A673 (cell line): Measurements from ENCODE around the gene CLIC4. TPM values are rescaled to one million over a fixed set of nuclear protein-coding genes. Genes with fewer than 3 reads are reported as not detected.

ENCODE experiments used
- BruUV-seq: library from RNA; stranded (reverse); fragments of 400-500 nt; replicated peaks from 2 replicates; lab custom pipeline; 2021; lab: Mats Ljungman, UMichigan
- CTCF ChIA-PET: fragments of 300-600 bp; sonication (Branson Sonifier 250); formaldehyde crosslinking; loops from one replicate; lab custom pipeline; 2022; ENCODE audit warnings: antibody characterized with exemption; lab: Charles Lee
- POLR2A ChIA-PET: fragments of 300-600 bp; sonication (Branson Sonifier 250); formaldehyde crosslinking; loops from one replicate; lab custom pipeline; 2022; ENCODE audit warnings: antibody characterized with exemption; ENCODE audit not compliant: low non-redundant PET; lab: Charles Lee
- DNase-seq: peaks from one replicate; pipeline ENCODE4 v3.0.0-alpha.2; 2015; ENCODE audit warnings: low spot score
- H3K27ac ChIP-seq: fragments of 200-600 bp; sonication (generic); 2 replicates; pipeline ENCODE4 v1.5.1; 2016; ENCODE audit warnings: mixed run types, low read depth, mild to moderate bottlenecking, mixed read lengths, antibody characterized with exemption, low read length; ENCODE audit not compliant: poor library complexity, severe bottlenecking
- H3K27me3 ChIP-seq: fragments of 200-600 bp; sonication (generic); replicated peaks from 2 replicates; pipeline ENCODE4 v1.6.1; 2017; ENCODE audit warnings: mixed run types, low read depth, mild to moderate bottlenecking, mixed read lengths, antibody characterized with exemption, low read length; ENCODE audit not compliant: insufficient read depth, poor library complexity
- H3K36me3 ChIP-seq: fragments of 200-600 bp; sonication (generic); 2 replicates; pipeline ENCODE4 v1.6.1; 2016; ENCODE audit warnings: mixed run types, mild to moderate bottlenecking, mixed read lengths, antibody characterized with exemption, low read length; ENCODE audit not compliant: insufficient read depth, poor library complexity, severe bottlenecking
- H3K4me1 ChIP-seq: fragments of 200-600 bp; sonication (generic); 2 replicates; pipeline ENCODE4 v1.6.1; 2017; ENCODE audit warnings: mixed run types, mild to moderate bottlenecking, mixed read lengths, antibody characterized with exemption, low read length; ENCODE audit not compliant: insufficient read depth, poor library complexity, severe bottlenecking
- H3K4me3 ChIP-seq: fragments of 200-600 bp; sonication (generic); 2 replicates; pipeline ENCODE4 v1.5.1; 2016; ENCODE audit warnings: low read depth, mixed run types, mild to moderate bottlenecking, mixed read lengths, low read length; ENCODE audit not compliant: poor library complexity, severe bottlenecking
- H3K9me3 ChIP-seq: fragments of 200-600 bp; sonication (generic); 2 replicates; pipeline ENCODE4 v1.6.1; 2016; ENCODE audit warnings: mixed run types, low read depth, mild to moderate bottlenecking, mixed read lengths, antibody characterized with exemption, low read length; ENCODE audit not compliant: poor library complexity, severe bottlenecking
- EZH2 ChIP-seq: fragments of 200-600 bp; sonication (generic); IDR thresholded peaks from 2 replicates; pipeline ENCODE4 v1.6.1; 2017; ENCODE audit warnings: borderline replicate concordance, low read depth, mild to moderate bottlenecking, mixed read lengths, antibody characterized with exemption, low read length; ENCODE audit not compliant: poor library complexity, severe bottlenecking
- intact Hi-C: fragments of 100-400 bp; cut with micrococcal nuclease; formaldehyde crosslinking; loops from one replicate; pipeline ENCODE4 v1.10.0; 2022; ENCODE audit not compliant: unreplicated experiment
- total RNA-seq: library from RNA; stranded (reverse); gene quantifications from 2 replicates; pipeline ENCODE4 v1.2.3, GENCODE V29; 2021
- TF ChIP-seq, protein P1 (sequence below): fragments of 300-800, 200-600 bp; sonication (generic); conservative IDR thresholded peaks from 2 replicates; pipeline ENCODE4 v1.5.1; 2017; ENCODE audit warnings: low read depth, mild to moderate bottlenecking, antibody characterized with exemption, low read length, moderate library complexity, mixed read lengths

The CLIC4 gene
- total RNA-seq, 1 experiment from 2014 or later = 207 TPM

DNA sequence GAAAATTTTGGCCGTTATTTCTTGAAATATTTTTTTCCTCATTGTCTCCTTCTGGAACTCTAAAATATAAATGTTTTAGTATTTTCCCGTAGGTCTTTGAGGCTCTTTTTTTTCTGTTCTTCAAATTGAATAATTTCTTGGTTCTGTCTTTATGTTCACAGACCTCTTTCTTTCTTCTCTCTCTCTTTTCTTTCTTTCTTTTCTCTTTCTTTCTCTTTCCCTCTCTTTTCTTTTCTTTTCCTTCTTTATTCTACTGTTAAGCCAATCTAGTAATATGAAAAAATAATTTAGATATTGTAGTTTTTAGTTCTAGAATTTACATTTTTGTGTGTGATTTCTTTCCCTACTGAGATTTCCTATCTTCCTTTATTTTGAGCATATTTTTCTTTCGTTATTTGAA lies 30.1 kb downstream of the CLIC4 start:
- no peaks in the 10 kb centered on the region for H3K9me3 ChIP-seq
- no peak for TF ChIP-seq EZH2
- TF ChIP-seq, protein P1, sequence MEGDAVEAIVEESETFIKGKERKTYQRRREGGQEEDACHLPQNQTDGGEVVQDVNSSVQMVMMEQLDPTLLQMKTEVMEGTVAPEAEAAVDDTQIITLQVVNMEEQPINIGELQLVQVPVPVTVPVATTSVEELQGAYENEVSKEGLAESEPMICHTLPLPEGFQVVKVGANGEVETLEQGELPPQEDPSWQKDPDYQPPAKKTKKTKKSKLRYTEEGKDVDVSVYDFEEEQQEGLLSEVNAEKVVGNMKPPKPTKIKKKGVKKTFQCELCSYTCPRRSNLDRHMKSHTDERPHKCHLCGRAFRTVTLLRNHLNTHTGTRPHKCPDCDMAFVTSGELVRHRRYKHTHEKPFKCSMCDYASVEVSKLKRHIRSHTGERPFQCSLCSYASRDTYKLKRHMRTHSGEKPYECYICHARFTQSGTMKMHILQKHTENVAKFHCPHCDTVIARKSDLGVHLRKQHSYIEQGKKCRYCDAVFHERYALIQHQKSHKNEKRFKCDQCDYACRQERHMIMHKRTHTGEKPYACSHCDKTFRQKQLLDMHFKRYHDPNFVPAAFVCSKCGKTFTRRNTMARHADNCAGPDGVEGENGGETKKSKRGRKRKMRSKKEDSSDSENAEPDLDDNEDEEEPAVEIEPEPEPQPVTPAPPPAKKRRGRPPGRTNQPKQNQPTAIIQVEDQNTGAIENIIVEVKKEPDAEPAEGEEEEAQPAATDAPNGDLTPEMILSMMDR = no peak
- intact Hi-C loops = no loop called here
- H3K36me3 ChIP-seq = no peaks in the 10 kb centered on the region
- no peak for DNase-seq
- BruUV-seq = no TSS peak
- peaks cover 63% of the 10 kb centered on the region for H3K4me1 ChIP-seq
- CTCF ChIA-PET = interaction anchor here (0.9 kb wide), 1 partner anchor 87 kb away, joined by 4 read pairs; no protein-coding TSS in a partner anchor
- no peaks in the 10 kb centered on the region for H3K27me3 ChIP-seq
- H3K4me3 ChIP-seq = no peak overlapping the region
- H3K27ac ChIP-seq = no peak overlapping the region
- POLR2A ChIA-PET = no interaction called here

DNA sequence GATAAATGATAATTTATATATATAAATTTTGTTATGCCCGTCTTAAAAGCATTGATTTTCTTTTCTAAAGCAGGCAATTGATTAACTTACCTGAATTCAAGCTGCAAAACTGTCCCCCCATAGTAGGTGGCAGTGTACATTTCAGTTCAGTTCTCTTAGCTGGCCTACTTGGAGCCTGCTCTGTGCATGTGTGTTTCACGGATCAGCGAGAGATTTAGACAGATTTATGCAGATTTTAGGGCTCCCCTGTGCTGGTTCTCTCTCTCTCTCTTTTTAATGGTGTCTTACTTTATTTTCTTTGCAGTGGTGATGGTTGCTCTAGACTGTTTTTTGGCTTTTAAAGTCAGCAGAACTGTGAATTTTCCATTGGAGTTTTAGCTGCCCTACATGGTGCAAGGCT lies 30.7 kb downstream of the CLIC4 start:
- CTCF ChIA-PET = no interaction called here
- intact Hi-C loops = no loop called here
- BruUV-seq = no TSS peak

DNA sequence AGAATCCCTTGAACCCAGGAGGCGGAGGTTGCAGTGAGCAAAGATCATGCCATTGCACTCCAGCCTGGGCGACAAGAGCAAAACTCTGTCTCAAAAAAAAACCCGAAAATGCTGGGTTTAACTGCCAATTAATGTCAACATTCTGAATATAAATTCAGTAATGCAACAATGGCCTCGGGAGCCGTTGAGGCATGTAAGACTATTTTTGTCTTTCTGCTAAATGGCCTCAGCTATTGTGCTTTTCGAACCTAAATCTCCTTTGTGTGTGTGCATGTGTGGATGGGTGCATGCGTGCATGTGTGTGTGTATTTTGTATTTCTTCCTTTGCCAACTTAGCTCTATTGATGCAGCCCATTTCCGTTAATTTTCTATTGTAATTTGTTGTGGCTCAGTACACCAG lies 31.6 kb downstream of the CLIC4 start:
- ChIA-PET CTCF (no interaction called here), POLR2A (no interaction called here)
- intact Hi-C loops = no loop called here
- no TSS peak for BruUV-seq
- Histone ChIP-seq H3K27ac (no peak overlapping the region), H3K9me3 (no peaks in the 10 kb centered on the region), H3K36me3 (no peaks in the 10 kb centered on the region), H3K27me3 (no peaks in the 10 kb centered on the region), H3K4me3 (no peak overlapping the region), H3K4me1 (peaks cover 49% of the 10 kb centered on the region)
- DNase-seq = no peak
- TF ChIP-seq EZH2 = no peak
- TF ChIP-seq, protein P1 = no peak

More for the DNA sequence above, 30.7 kb downstream of the CLIC4 start:
- Histone ChIP-seq H3K4me1 (peaks cover 58% of the 10 kb centered on the region), H3K4me3 (no peak overlapping the region), H3K27me3 (no peaks in the 10 kb centered on the region), H3K27ac (no peak overlapping the region), H3K9me3 (no peaks in the 10 kb centered on the region), H3K36me3 (no peaks in the 10 kb centered on the region)
- no peak for DNase-seq
- TF ChIP-seq, protein P1 = no peak
- no peak for TF ChIP-seq EZH2
- POLR2A ChIA-PET = interaction anchor here (0.6 kb wide), 1 partner anchor 11 kb away, joined by 5 read pairs; no protein-coding TSS in a partner anchor
